Smooth muscle cell (in vitro differentiated cells): ENCODE data around the gene UBE2A. TPM values are rescaled to one million over a fixed set of nuclear protein-coding genes. Genes with fewer than 3 reads are reported as not detected.

Experiments used
- DNase-seq: peaks from one replicate; lab custom pipeline; 2025; ENCODE audit not compliant: unreplicated experiment; lab: John Stamatoyannopoulos, UW
- H2AFZ ChIP-seq: fragments of 200-600 bp; sonication (generic); 2 replicates; pipeline ENCODE4 v1.6.0; 2016; ENCODE audit warnings: antibody characterized with exemption, low read depth, mild to moderate bottlenecking
- H3F3A ChIP-seq: fragments of 200-600 bp; sonication (generic); 2 replicates; pipeline ENCODE4 v1.6.0; 2017; ENCODE audit warnings: antibody characterized with exemption, low read depth
- H3K27ac ChIP-seq: fragments of 200-600 bp; sonication (generic); 2 replicates; pipeline ENCODE4 v1.5.1; 2016; ENCODE audit warnings: low read depth, mild to moderate bottlenecking
- H3K27me3 ChIP-seq: fragments of 200-600 bp; sonication (generic); 2 replicates; pipeline ENCODE4 v1.6.1; 2016; ENCODE audit warnings: low read depth, mild to moderate bottlenecking
- H3K36me3 ChIP-seq: fragments of 200-600 bp; sonication (generic); 2 replicates; pipeline ENCODE4 v1.5.1; 2016; ENCODE audit warnings: low read depth
- H3K4me1 ChIP-seq: fragments of 200-600 bp; sonication (generic); 2 replicates; pipeline ENCODE4 v1.5.1; 2016; ENCODE audit warnings: low read depth
- H3K4me2 ChIP-seq: fragments of 200-600 bp; sonication (generic); 2 replicates; pipeline ENCODE4 v1.6.0; 2016; ENCODE audit warnings: mild to moderate bottlenecking
- H3K4me3 ChIP-seq: fragments of 200-600 bp; sonication (generic); 2 replicates; pipeline ENCODE4 v1.5.1; 2016; ENCODE audit warnings: mild to moderate bottlenecking
- H3K79me2 ChIP-seq: fragments of 200-600 bp; sonication (generic); 2 replicates; pipeline ENCODE4 v1.6.0; 2016; ENCODE audit warnings: low read depth, mild to moderate bottlenecking
- H3K9ac ChIP-seq: fragments of 200-600 bp; sonication (generic); 2 replicates; pipeline ENCODE4 v1.6.0; 2016; ENCODE audit warnings: low read depth
- H3K9me3 ChIP-seq: fragments of 200-600 bp; sonication (generic); replicated peaks from 2 replicates; pipeline ENCODE4 v1.5.1; 2016; ENCODE audit warnings: low read depth
- H4K20me1 ChIP-seq: fragments of 200-600 bp; sonication (generic); 2 replicates; pipeline ENCODE4 v1.6.0; 2016; ENCODE audit warnings: low read depth
- WGBS: methylation state at CpG from one replicate; pipeline ENCODE4 v1.1.7; 2016; ENCODE audit warnings: low lambda C conversion rate; 5-methylcytosine and 5-hydroxymethylcytosine counted together
- polyA plus RNA-seq: library from polyadenylated mRNA; unstranded; fragments of >200 nt; fragmentation: Nextera tagmentation; extraction: Ambion mirVana; gene quantifications from 2 replicates; pipeline ENCODE4 v1.2.1, GENCODE V29; 2016
- total RNA-seq: library from RNA; depleted of rRNA; stranded (reverse); fragments of >200 nt; gene quantifications from 2 replicates; pipeline ENCODE4 v1.2.3, GENCODE V29; 2014
- TF ChIP-seq, protein P1 (sequence below): fragments of 200-600 bp; sonication (generic); IDR thresholded peaks from 2 replicates; pipeline ENCODE4 v1.5.1; 2017; ENCODE audit warnings: borderline replicate concordance, mild to moderate bottlenecking, antibody characterized with exemption; ENCODE audit not compliant: insufficient read depth, poor library complexity, severe bottlenecking

The UBE2A gene
- total and polyA plus RNA-seq, 2 experiments from 2014 or later = 76.0 to 86.4 TPM

- Histone ChIP-seq H3K9ac (no peak overlapping the region), H2AFZ (no peak overlapping the region), H3K79me2 (no peaks in the 10 kb centered on the region), H3F3A (no peaks in the 10 kb centered on the region), H3K9me3 (no peaks in the 10 kb centered on the region), H3K4me1 (no peaks in the 10 kb centered on the region), H3K27me3 (no peaks in the 10 kb centered on the region), H3K27ac (no peak overlapping the region), H4K20me1 (no peaks in the 10 kb centered on the region), H3K4me2 (no peak overlapping the region), H3K4me3 (no peak overlapping the region), H3K36me3 (no peaks in the 10 kb centered on the region)
- no peak for DNase-seq
- TF ChIP-seq, protein P1, sequence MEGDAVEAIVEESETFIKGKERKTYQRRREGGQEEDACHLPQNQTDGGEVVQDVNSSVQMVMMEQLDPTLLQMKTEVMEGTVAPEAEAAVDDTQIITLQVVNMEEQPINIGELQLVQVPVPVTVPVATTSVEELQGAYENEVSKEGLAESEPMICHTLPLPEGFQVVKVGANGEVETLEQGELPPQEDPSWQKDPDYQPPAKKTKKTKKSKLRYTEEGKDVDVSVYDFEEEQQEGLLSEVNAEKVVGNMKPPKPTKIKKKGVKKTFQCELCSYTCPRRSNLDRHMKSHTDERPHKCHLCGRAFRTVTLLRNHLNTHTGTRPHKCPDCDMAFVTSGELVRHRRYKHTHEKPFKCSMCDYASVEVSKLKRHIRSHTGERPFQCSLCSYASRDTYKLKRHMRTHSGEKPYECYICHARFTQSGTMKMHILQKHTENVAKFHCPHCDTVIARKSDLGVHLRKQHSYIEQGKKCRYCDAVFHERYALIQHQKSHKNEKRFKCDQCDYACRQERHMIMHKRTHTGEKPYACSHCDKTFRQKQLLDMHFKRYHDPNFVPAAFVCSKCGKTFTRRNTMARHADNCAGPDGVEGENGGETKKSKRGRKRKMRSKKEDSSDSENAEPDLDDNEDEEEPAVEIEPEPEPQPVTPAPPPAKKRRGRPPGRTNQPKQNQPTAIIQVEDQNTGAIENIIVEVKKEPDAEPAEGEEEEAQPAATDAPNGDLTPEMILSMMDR = no peak
- WGBS = 89% methylated on average over 11 of the region's 11 CpGs
Measured at GRCh38 chrX:119624417-119624816, 50.1 kb downstream of the UBE2A start.

- H3K4me3 ChIP-seq = no peak overlapping the region
- H3K27ac ChIP-seq = no peak overlapping the region
Measured at GRCh38 chrX:119624951-119625668, 50.7 kb downstream of the UBE2A start.

DNA sequence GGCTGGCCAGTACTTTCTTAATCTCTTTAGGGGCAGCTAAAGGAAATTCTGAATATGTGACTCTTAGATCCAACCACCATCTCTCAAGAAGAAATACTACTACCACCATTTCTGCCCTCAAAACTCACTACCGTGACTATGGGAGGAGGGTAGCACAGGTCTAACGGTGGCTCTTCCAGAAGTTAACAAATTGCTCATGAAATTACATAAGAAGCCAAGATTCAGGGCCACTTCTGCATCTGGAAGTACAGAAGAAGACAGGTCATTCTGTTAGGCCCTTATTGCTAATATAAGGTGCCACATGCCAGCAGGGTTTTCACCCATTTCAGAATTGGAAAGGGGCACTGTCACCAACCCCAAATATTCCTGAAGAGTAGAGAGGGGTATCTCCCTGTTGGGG, 51.5 kb downstream of the UBE2A start:
- TF ChIP-seq, protein P1 = no peak
- Histone ChIP-seq H3K9me3 (no peaks in the 10 kb centered on the region), H3K4me1 (no peaks in the 10 kb centered on the region), H3K36me3 (no peaks in the 10 kb centered on the region), H3F3A (no peaks in the 10 kb centered on the region), H3K4me2 (no peak overlapping the region), H3K27me3 (no peaks in the 10 kb centered on the region), H3K27ac (no peak overlapping the region), H3K4me3 (no peak overlapping the region), H3K9ac (no peak overlapping the region), H4K20me1 (no peaks in the 10 kb centered on the region), H3K79me2 (no peaks in the 10 kb centered on the region), H2AFZ (no peak overlapping the region)
- no peak for DNase-seq
- WGBS = 71% methylated on average over 2 of the region's 2 CpGs

More at GRCh38 chrX:119624951-119625668, 50.7 kb downstream of the UBE2A start:
- no peaks in the 10 kb centered on the region for H3K9me3 ChIP-seq
- no peak overlapping the region for H3K4me2 ChIP-seq
- DNase-seq = no peak
- no peaks in the 10 kb centered on the region for H3K4me1 ChIP-seq
- H3K36me3 ChIP-seq = no peaks in the 10 kb centered on the region
- H2AFZ ChIP-seq = no peak overlapping the region
- no peaks in the 10 kb centered on the region for H3K79me2 ChIP-seq
- H3K27me3 ChIP-seq = no peaks in the 10 kb centered on the region
- TF ChIP-seq, protein P1 = no peak
- 87% methylated on average over 10 of the region's 10 CpGs for WGBS
- no peak overlapping the region for H3K9ac ChIP-seq
- no peaks in the 10 kb centered on the region for H4K20me1 ChIP-seq
- no peaks in the 10 kb centered on the region for H3F3A ChIP-seq

Other genes starting within 250 kb of the UBE2A start
- gene SLC25A43, start 175.2 kb upstream of the UBE2A start, total RNA-seq = 8.8 and 15.4 TPM in 2 replicates
- 11.9 and 15.6 TPM in 2 replicates for gene SLC25A43, start 175.2 kb upstream of the UBE2A start, polyA plus RNA-seq
- 126 and 155 TPM in 2 replicates for gene SLC25A5, start 106.1 kb upstream of the UBE2A start, total RNA-seq
- 112 and 116 TPM in 2 replicates for gene SLC25A5, start 106.1 kb upstream of the UBE2A start, polyA plus RNA-seq
- gene STEEP1, start 9.2 kb upstream of the UBE2A start, total RNA-seq = 20.6 and 25.1 TPM in 2 replicates
- 8.1 and 9.8 TPM in 2 replicates for gene STEEP1, start 9.2 kb upstream of the UBE2A start, polyA plus RNA-seq
- 5.6 and 8.0 TPM in 2 replicates for gene NKRF, start 31.9 kb downstream of the UBE2A start, total RNA-seq
- 2.4 and 4.0 TPM in 2 replicates for gene NKRF, start 31.9 kb downstream of the UBE2A start, polyA plus RNA-seq
- gene SEPTIN6, start 118.6 kb downstream of the UBE2A start, total RNA-seq = 58.1 and 75.1 TPM in 2 replicates
- gene SEPTIN6, start 118.6 kb downstream of the UBE2A start, polyA plus RNA-seq = 50.6 and 58.4 TPM in 2 replicates
- not detected in 2 replicates for gene SOWAHD, start 184.0 kb downstream of the UBE2A start, total RNA-seq
- gene SOWAHD, start 184.0 kb downstream of the UBE2A start, polyA plus RNA-seq = 0.33 TPM in 1 of 2 replicates, not detected in the other
- 4,715 and 4,767 TPM in 2 replicates for gene RPL39, start 217.1 kb downstream of the UBE2A start, total RNA-seq
- 764 and 823 TPM in 2 replicates for gene RPL39, start 217.1 kb downstream of the UBE2A start, polyA plus RNA-seq